HepG2 (cell line): ENCODE results near the gene LANCL1. TPM values are rescaled to one million over a fixed set of nuclear protein-coding genes. Genes with fewer than 3 reads are reported as not detected.

ENCODE experiments used
- ATAC-seq: fragments of 200-7000 bp; cut with Tn5 transposase; 3 replicates; pipeline ENCODE4 v1.9.1; 2020; ENCODE audit warnings: mild to moderate bottlenecking, moderate library complexity
- BruUV-seq: library from RNA; stranded (reverse); fragments of 400-500 nt; replicated peaks from 2 replicates; lab custom pipeline; 2021; lab: Mats Ljungman, UMichigan
- CTCF ChIA-PET: fragments of 300-600 bp; formaldehyde crosslinking; extraction: SDS; loops from one replicate; lab custom pipeline; 2021; ENCODE audit warnings: low total read pairs, inconsistent platforms, low intra/inter-chr PET ratio; lab: Yijun Ruan, JAX
- POLR2A ChIA-PET: fragments of 350-600 bp; sonication (Branson Sonifier 250); formaldehyde crosslinking; loops from one replicate; lab custom pipeline; 2020; ENCODE audit warnings: antibody characterized with exemption, inconsistent platforms; lab: Yijun Ruan, JAX
- DNase-seq: peaks from one replicate; pipeline ENCODE4 v3.0.0-alpha.2; 2015; ENCODE audit warnings: low spot score
- FAIRE-seq: peaks from 3 replicates; lab custom pipeline; 2011; peaks lifted over from hg19 to GRCh38; lab: Jason Lieb, UNC
- H2AFZ ChIP-seq: one replicate; pipeline ENCODE4 v1.6.1; 2011; ENCODE audit warnings: low read length, inconsistent platforms
- H3K27ac ChIP-seq: fragments of 300-600 bp; 3 replicates; pipeline ENCODE4 v1.8.0; 2011; ENCODE audit warnings: mixed run types, mild to moderate bottlenecking, mixed read lengths, low read length, inconsistent platforms; ENCODE audit not compliant: insufficient read depth; ENCODE audit errors: extremely low read length
- H3K27me3 ChIP-seq, 2 experiments: fragments of 200-600 bp in 1 of 2; 2 replicates in 1 of 2; 3 replicates in 1 of 2; pipeline versions ENCODE4 v1.6.0 to v1.8.0; 2011; ENCODE audit warnings: low read length in 2 of 2, mild to moderate bottlenecking in 2 of 2, moderate library complexity in 2 of 2, inconsistent platforms in 1 of 2; ENCODE audit not compliant: insufficient read depth in 2 of 2, control insufficient read depth in 1 of 2
- H3K36me3 ChIP-seq, 2 experiments: fragments of 200-600 bp in 1 of 2; replicated peaks in 1 of 2; 2 replicates in 1 of 2; 3 replicates in 1 of 2; pipeline versions ENCODE4 v1.5.1 to v1.8.0; 2011; ENCODE audit warnings: low read length in 2 of 2, inconsistent platforms in 1 of 2; ENCODE audit not compliant: insufficient read depth in 2 of 2, control insufficient read depth in 1 of 2
- H3K4me1 ChIP-seq: 2 replicates; pipeline ENCODE4 v1.5.1; 2012; ENCODE audit warnings: low read length, inconsistent platforms; ENCODE audit not compliant: insufficient read depth
- H3K4me2 ChIP-seq: 2 replicates; pipeline ENCODE4 v1.6.0; 2011; ENCODE audit warnings: low read depth, low read length, inconsistent platforms
- H3K4me3 ChIP-seq, 3 experiments: fragments of 200-600 bp in 1 of 3; sonication (generic), shearing (Covaris generic) in 1 of 3; replicated peaks in 1 of 3; 2 replicates each; pipeline ENCODE4 v1.5.1; 2011 to 2016; ENCODE audit warnings: low read length in 3 of 3, inconsistent platforms in 2 of 3, low read depth in 2 of 3, mild to moderate bottlenecking in 2 of 3, control low read depth in 1 of 3, mixed read lengths in 1 of 3; ENCODE audit not compliant: insufficient read depth in 1 of 3
- H3K79me2 ChIP-seq: one replicate; pipeline ENCODE4 v1.6.1; 2011; ENCODE audit warnings: low read length, inconsistent platforms; ENCODE audit not compliant: insufficient read depth
- H3K9ac ChIP-seq: 2 replicates; pipeline ENCODE4 v1.6.0; 2011; ENCODE audit warnings: mild to moderate bottlenecking, low read depth, low read length, inconsistent platforms; ENCODE audit not compliant: insufficient read depth
- H3K9me3 ChIP-seq: 2 replicates; pipeline ENCODE4 v1.5.1; 2012; ENCODE audit warnings: mild to moderate bottlenecking, low read length
- H4K20me1 ChIP-seq: 2 replicates; pipeline ENCODE4 v1.6.0; 2011; ENCODE audit warnings: inconsistent platforms, mild to moderate bottlenecking, low read length, moderate library complexity; ENCODE audit not compliant: insufficient read depth
- BRD4 ChIP-seq: sonication (generic); formaldehyde crosslinking; IDR thresholded peaks from 2 replicates; pipeline ENCODE4 v1.4.0; 2020; ENCODE audit warnings: missing genetic modification reagents
- CHD2 ChIP-seq: IDR thresholded peaks from 2 replicates; pipeline ENCODE4 v1.6.1; 2011; ENCODE audit warnings: low read depth, low read length, improper control_type of control experiment
- NR3C1 ChIP-seq: sonication (generic); formaldehyde crosslinking; IDR thresholded peaks from 2 replicates; pipeline ENCODE4 v1.4.0; 2020; ENCODE audit warnings: missing genetic modification reagents
- TCF7 ChIP-seq: sonication (generic); IDR thresholded peaks from 2 replicates; pipeline ENCODE4 v1.6.1; 2016; ENCODE audit warnings: antibody characterized with exemption, low read depth
- ZFP41 ChIP-seq: sonication (generic); formaldehyde crosslinking; IDR thresholded peaks from 2 replicates; pipeline ENCODE4 v1.4.0; 2020; ENCODE audit warnings: mild to moderate bottlenecking, missing genetic modification reagents, borderline replicate concordance
- ZNF282 ChIP-seq: fragments of 450-650 bp; IDR thresholded peaks from 2 replicates; pipeline ENCODE4 v1.6.1; 2018; ENCODE audit not compliant: partially characterized antibody
- in situ Hi-C: cut with HindIII; loops from 2 replicates; pipeline ENCODE4 v1.10.0; 2017; ENCODE audit warnings: low pct_unique_long_range_greater_than_20kb; ENCODE audit not compliant: extremely low pct_ligation_motif_present
- intact Hi-C: fragments of 100-400 bp; cut with micrococcal nuclease; formaldehyde crosslinking; loops from one replicate; pipeline ENCODE4 v1.10.0; 2022; ENCODE audit not compliant: unreplicated experiment
- polyA plus RNA-seq, 8 experiments: library from polyadenylated mRNA; depleted of rRNA in 3 of 8; stranded (reverse) in 7 of 8; unstranded in 1 of 8; fragments of >200 nt; fragmentation: Illumina TruSeq in 4 of 8; extraction: Trizol in 4 of 8; gene quantifications; 2 replicates each; pipeline versions ENCODE4 v1.2.1 to v1.2.3, GENCODE V29; 2011 to 2016; ENCODE audit warnings: low read depth in 4 of 8, missing spikeins in 1 of 8, mixed read lengths in 1 of 8; ENCODE audit not compliant: insufficient read depth in 1 of 8
- total RNA-seq, 5 experiments: library from RNA; depleted of rRNA; stranded (reverse); fragments of >200 nt; fragmentation: Illumina TruSeq; extraction: Trizol; gene quantifications; 2 replicates each; pipeline ENCODE4 v1.2.3, GENCODE V29; 2016; ENCODE audit warnings: low read depth in 1 of 5
- TF ChIP-seq, protein P1 (sequence below): sonication (generic); formaldehyde crosslinking; IDR thresholded peaks from 2 replicates; pipeline ENCODE4 v1.9.0; 2021; ENCODE audit warnings: missing genetic modification reagents, borderline replicate concordance
- TF ChIP-seq, protein P2 (sequence below): sonication (generic); formaldehyde crosslinking; IDR thresholded peaks from 2 replicates; pipeline ENCODE4 v1.4.0; 2020; ENCODE audit warnings: missing genetic modification reagents, mild to moderate bottlenecking, borderline replicate concordance
- TF ChIP-seq, protein P3 (sequence below): sonication (generic); formaldehyde crosslinking; IDR thresholded peaks from 2 replicates; pipeline ENCODE4 v1.5.0; 2020; ENCODE audit warnings: mild to moderate bottlenecking, missing genetic modification reagents
- TF ChIP-seq, protein P4 (sequence below): sonication (generic); formaldehyde crosslinking; IDR thresholded peaks from 2 replicates; pipeline ENCODE4 v1.5.1; 2020; ENCODE audit warnings: mild to moderate bottlenecking, missing genetic modification reagents, moderate library complexity
- TF ChIP-seq, protein P5 (sequence below): sonication (generic); formaldehyde crosslinking; IDR thresholded peaks from 2 replicates; pipeline ENCODE4 v1.5.0; 2020; ENCODE audit warnings: mild to moderate bottlenecking, missing genetic modification reagents

Gene LANCL1
- total and polyA plus RNA-seq, 2 of the 13 experiments (the other 11 are each of a cell fraction or from before 2014, with no cell fraction given), result 53.5 to 67.7 TPM

DNA sequence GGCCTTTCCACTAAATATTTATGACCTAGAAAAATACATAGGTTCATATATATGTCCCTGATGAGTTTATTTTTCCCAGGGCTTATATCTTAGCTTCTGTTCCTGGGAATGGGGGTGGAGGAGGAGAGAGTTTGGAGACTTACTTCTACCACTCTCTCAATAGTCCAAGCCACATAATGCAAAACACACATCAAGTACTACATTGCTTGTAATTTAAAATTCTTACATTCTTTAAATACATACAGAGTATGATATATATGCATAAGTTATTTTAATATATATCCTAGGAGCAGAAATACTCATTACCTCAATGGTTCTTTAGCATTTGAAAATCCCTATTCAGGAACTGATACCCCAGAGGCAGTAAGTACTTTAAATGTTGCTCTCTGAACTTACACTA is 88.4 kb downstream of the LANCL1 start:
- no peak overlapping the region for H3K4me3 ChIP-seq
- CTCF ChIA-PET, result no interaction called here
- no peak for TF ChIP-seq TCF7
- TF ChIP-seq, protein P1, sequence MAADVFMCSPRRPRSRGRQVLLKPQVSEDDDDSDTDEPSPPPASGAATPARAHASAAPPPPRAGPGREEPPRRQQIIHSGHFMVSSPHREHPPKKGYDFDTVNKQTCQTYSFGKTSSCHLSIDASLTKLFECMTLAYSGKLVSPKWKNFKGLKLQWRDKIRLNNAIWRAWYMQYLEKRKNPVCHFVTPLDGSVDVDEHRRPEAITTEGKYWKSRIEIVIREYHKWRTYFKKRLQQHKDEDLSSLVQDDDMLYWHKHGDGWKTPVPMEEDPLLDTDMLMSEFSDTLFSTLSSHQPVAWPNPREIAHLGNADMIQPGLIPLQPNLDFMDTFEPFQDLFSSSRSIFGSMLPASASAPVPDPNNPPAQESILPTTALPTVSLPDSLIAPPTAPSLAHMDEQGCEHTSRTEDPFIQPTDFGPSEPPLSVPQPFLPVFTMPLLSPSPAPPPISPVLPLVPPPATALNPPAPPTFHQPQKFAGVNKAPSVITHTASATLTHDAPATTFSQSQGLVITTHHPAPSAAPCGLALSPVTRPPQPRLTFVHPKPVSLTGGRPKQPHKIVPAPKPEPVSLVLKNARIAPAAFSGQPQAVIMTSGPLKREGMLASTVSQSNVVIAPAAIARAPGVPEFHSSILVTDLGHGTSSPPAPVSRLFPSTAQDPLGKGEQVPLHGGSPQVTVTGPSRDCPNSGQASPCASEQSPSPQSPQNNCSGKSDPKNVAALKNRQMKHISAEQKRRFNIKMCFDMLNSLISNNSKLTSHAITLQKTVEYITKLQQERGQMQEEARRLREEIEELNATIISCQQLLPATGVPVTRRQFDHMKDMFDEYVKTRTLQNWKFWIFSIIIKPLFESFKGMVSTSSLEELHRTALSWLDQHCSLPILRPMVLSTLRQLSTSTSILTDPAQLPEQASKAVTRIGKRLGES (CRISPR knock-in tag), result no peak
- no peak for TF ChIP-seq BRD4 (CRISPR knock-in tag)
- TF ChIP-seq, protein P2, sequence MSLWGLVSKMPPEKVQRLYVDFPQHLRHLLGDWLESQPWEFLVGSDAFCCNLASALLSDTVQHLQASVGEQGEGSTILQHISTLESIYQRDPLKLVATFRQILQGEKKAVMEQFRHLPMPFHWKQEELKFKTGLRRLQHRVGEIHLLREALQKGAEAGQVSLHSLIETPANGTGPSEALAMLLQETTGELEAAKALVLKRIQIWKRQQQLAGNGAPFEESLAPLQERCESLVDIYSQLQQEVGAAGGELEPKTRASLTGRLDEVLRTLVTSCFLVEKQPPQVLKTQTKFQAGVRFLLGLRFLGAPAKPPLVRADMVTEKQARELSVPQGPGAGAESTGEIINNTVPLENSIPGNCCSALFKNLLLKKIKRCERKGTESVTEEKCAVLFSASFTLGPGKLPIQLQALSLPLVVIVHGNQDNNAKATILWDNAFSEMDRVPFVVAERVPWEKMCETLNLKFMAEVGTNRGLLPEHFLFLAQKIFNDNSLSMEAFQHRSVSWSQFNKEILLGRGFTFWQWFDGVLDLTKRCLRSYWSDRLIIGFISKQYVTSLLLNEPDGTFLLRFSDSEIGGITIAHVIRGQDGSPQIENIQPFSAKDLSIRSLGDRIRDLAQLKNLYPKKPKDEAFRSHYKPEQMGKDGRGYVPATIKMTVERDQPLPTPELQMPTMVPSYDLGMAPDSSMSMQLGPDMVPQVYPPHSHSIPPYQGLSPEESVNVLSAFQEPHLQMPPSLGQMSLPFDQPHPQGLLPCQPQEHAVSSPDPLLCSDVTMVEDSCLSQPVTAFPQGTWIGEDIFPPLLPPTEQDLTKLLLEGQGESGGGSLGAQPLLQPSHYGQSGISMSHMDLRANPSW (CRISPR knock-in tag), result no peak
- TF ChIP-seq, protein P3, sequence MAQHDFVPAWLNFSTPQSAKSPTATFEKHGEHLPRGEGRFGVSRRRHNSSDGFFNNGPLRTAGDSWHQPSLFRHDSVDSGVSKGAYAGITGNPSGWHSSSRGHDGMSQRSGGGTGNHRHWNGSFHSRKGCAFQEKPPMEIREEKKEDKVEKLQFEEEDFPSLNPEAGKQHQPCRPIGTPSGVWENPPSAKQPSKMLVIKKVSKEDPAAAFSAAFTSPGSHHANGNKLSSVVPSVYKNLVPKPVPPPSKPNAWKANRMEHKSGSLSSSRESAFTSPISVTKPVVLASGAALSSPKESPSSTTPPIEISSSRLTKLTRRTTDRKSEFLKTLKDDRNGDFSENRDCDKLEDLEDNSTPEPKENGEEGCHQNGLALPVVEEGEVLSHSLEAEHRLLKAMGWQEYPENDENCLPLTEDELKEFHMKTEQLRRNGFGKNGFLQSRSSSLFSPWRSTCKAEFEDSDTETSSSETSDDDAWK (CRISPR knock-in tag), result no peak
- no peak for TF ChIP-seq ZNF282
- TF ChIP-seq ZFP41 (CRISPR knock-in tag), result no peak
- TF ChIP-seq CHD2, result no peak
- TF ChIP-seq, protein P4, sequence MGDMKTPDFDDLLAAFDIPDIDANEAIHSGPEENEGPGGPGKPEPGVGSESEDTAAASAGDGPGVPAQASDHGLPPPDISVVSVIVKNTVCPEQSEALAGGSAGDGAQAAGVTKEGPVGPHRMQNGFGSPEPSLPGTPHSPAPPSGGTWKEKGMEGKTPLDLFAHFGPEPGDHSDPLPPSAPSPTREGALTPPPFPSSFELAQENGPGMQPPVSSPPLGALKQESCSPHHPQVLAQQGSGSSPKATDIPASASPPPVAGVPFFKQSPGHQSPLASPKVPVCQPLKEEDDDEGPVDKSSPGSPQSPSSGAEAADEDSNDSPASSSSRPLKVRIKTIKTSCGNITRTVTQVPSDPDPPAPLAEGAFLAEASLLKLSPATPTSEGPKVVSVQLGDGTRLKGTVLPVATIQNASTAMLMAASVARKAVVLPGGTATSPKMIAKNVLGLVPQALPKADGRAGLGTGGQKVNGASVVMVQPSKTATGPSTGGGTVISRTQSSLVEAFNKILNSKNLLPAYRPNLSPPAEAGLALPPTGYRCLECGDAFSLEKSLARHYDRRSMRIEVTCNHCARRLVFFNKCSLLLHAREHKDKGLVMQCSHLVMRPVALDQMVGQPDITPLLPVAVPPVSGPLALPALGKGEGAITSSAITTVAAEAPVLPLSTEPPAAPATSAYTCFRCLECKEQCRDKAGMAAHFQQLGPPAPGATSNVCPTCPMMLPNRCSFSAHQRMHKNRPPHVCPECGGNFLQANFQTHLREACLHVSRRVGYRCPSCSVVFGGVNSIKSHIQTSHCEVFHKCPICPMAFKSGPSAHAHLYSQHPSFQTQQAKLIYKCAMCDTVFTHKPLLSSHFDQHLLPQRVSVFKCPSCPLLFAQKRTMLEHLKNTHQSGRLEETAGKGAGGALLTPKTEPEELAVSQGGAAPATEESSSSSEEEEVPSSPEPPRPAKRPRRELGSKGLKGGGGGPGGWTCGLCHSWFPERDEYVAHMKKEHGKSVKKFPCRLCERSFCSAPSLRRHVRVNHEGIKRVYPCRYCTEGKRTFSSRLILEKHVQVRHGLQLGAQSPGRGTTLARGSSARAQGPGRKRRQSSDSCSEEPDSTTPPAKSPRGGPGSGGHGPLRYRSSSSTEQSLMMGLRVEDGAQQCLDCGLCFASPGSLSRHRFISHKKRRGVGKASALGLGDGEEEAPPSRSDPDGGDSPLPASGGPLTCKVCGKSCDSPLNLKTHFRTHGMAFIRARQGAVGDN (CRISPR knock-in tag), result no peak
- no peak for TF ChIP-seq NR3C1 (CRISPR knock-in tag)
- TF ChIP-seq, protein P5, sequence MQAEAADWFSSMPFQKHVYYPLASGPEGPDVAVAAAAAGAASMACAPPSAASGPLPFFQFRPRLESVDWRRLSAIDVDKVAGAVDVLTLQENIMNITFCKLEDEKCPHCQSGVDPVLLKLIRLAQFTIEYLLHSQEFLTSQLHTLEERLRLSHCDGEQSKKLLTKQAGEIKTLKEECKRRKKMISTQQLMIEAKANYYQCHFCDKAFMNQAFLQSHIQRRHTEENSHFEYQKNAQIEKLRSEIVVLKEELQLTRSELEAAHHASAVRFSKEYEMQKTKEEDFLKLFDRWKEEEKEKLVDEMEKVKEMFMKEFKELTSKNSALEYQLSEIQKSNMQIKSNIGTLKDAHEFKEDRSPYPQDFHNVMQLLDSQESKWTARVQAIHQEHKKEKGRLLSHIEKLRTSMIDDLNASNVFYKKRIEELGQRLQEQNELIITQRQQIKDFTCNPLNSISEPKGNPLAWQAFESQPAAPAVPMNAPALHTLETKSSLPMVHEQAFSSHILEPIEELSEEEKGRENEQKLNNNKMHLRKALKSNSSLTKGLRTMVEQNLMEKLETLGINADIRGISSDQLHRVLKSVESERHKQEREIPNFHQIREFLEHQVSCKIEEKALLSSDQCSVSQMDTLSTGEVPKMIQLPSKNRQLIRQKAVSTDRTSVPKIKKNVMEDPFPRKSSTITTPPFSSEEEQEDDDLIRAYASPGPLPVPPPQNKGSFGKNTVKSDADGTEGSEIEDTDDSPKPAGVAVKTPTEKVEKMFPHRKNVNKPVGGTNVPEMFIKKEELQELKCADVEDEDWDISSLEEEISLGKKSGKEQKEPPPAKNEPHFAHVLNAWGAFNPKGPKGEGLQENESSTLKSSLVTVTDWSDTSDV (CRISPR knock-in tag), result no peak

More for the DNA sequence above, 88.4 kb downstream of the LANCL1 start:
- Histone ChIP-seq H3K27me3 (no peaks in the 10 kb centered on the region), H3K4me2 (no peak overlapping the region), H3K9ac (no peak overlapping the region), H3K79me2 (no peaks in the 10 kb centered on the region), H2AFZ (no peak overlapping the region), H3K9me3 (no peaks in the 10 kb centered on the region), H4K20me1 (no peaks in the 10 kb centered on the region), H3K4me1 (no peaks in the 10 kb centered on the region), H3K36me3 (no peaks in the 10 kb centered on the region), H3K27ac (no peak overlapping the region)
- FAIRE-seq (no peak), DNase-seq (no peak), ATAC-seq (no peak)
- BruUV-seq, result no TSS peak
- POLR2A ChIA-PET, result no interaction called here
- in situ Hi-C loops (no loop called here), intact Hi-C loops (no loop called here)
